Caki2 (cell line): Measurements from ENCODE around the gene PPP6R2. TPM values are rescaled to one million over a fixed set of nuclear protein-coding genes. Genes with fewer than 3 reads are reported as not detected.
A peak's percentile ranks its signal among the peaks of the same experiment; 100 is the strongest.
"Not testable (repeated sequence)": the region's sequence is repeated elsewhere in the genome, so short reads cannot be mapped to it uniquely, and the experiment has no call there.

ENCODE experiments used
- DNase-seq: peaks from one replicate; pipeline ENCODE4 v3.0.0-alpha.2; 2015; ENCODE audit warnings: low read depth
- in situ Hi-C: cut with HindIII; loops from 2 replicates; pipeline ENCODE4 v1.10.0; 2016; ENCODE audit warnings: low sequenced_read_pairs, low pct_unique_long_range_greater_than_20kb, mixed read lengths
- total RNA-seq: library from RNA; depleted of rRNA; stranded (reverse); fragments of >200 nt; shearing (Covaris generic); gene quantifications from 2 replicates; pipeline ENCODE4 v1.2.3, GENCODE V29; 2014; ENCODE audit warnings: low replicate concordance

The PPP6R2 gene
- total RNA-seq, 1 experiment from 2014 or later: 72.7 TPM

- in situ Hi-C loops: no loop called here
- no peak for DNase-seq
These were observed 15.5 kb upstream of the PPP6R2 start for GRCh38 chr22:50327711-50328019.

DNA sequence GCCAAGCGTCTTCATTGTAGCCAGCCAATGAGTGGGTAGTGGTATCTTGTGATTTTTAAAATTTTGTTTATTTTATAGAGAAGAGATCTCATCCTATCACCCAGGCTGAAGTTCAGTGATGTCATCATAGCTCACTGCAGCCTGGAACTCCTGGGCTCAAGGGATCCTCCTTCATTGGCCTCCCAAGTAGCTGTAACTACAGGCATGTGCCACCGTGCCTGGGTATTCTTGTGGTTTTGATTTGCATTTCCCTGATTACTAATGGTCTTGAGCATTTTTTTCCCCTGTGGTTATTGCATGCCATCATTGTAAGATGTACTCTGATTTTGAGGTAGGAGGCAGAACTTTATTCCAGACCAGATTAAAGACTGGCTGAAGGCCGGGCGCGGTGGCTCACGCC, 13.9 kb upstream of the PPP6R2 start:
- peak; percentile 46 for DNase-seq
- in situ Hi-C loops: no loop called here

- DNase-seq, in situ Hi-C loops: not testable (repeated sequence)
These were observed 8.7 kb upstream of the PPP6R2 start for GRCh38 chr22:50334433-50334832.

DNA sequence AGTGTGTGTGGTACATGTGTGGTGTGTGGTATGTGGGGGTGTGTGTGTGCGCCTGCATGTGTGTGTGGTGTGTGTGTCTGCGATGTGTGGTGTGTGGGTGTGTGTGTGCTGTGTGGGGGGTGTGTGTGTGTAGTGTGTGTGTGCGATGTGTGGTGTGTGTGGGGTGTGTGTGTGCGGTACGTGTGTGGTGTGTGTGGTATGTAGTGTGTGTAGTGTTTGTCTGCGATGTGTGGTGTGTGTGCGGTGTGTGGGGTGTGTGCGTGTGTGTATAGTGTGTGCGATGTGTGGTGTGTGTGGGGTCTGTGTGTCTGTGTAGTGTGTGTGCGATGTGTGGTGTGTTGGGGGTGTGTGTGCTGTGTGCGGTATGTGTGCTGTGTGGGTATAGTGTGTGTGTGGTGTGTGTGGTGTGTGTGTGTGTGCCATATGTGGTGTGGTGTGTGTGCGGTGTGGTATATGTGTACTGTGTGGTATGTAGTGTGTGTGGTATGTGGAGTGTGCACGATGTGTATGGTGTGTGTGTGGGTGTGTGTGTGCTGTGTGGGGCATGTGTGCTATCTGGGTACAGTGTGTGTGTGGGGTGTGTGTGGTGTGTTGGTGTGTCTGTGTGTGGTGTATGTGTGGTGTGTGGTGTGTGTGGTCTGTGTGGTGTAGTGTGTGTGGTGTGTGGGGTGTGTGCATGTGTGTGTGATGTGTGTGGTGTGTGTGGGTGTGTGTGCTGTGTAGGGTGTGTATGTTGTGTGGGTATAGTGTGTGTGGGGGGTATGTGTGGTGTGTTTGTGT, 5.7 kb upstream of the PPP6R2 start:
- in situ Hi-C loops: no loop called here
- DNase-seq: no peak

DNA sequence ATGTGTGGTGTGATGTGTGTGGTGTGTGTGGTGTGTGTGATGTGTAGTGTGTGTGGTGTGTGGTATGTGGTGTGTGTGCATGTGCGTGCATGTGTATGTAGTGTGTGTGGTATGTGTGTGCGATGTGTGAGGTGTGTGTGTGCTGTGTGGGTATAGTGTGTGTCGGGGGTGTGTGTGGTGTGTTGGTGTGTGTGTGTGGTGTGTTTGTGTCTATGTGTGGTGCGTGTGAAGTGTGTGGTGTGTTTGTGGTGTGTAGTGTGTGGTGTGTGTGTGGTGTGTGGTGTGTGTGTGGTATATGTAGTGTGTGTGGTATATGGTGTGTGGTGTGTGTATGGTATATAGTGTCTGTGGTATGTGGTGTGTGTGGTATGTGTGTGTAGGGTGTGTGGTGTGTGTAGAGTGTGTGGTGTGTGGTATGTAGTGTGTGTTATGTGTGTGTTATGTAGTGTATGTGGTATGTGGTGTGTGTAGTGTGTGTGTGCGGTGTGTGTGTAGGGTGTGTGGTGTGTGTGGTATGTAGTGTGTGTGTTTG, 5.0 kb upstream of the PPP6R2 start:
- no peak for DNase-seq
- in situ Hi-C loops: no loop called here

DNA sequence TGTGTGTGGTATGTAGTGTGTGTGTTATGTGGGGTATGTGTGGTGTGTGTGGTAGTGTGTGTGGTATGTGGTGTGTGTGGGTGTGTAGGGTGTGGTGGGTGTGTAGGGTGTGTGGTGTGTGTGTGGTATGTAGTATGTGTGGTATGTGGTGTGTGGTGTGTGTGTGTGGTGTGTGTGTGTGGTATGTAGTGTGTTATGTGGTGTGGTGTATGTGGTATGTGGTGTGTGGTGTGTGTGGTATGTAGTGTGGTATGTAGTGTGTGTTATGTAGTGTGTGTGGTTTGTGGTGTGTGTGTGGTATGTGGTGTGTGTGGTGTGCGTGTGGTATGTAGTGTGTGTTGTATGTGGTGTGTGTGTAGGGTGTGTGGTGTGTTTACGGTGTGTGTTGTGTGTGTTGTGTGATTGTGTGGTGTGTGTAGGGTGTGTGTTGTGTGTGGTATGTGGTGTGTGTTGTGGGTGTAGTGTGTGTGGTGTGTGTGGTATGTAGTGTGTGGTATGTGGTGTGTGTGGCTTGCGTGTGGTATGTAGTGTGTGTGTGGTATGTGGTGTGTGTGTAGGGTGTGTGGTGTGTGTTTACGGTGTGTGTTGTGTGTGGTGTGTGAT, 4.2 kb upstream of the PPP6R2 start:
- in situ Hi-C loops: no loop called here

DNA sequence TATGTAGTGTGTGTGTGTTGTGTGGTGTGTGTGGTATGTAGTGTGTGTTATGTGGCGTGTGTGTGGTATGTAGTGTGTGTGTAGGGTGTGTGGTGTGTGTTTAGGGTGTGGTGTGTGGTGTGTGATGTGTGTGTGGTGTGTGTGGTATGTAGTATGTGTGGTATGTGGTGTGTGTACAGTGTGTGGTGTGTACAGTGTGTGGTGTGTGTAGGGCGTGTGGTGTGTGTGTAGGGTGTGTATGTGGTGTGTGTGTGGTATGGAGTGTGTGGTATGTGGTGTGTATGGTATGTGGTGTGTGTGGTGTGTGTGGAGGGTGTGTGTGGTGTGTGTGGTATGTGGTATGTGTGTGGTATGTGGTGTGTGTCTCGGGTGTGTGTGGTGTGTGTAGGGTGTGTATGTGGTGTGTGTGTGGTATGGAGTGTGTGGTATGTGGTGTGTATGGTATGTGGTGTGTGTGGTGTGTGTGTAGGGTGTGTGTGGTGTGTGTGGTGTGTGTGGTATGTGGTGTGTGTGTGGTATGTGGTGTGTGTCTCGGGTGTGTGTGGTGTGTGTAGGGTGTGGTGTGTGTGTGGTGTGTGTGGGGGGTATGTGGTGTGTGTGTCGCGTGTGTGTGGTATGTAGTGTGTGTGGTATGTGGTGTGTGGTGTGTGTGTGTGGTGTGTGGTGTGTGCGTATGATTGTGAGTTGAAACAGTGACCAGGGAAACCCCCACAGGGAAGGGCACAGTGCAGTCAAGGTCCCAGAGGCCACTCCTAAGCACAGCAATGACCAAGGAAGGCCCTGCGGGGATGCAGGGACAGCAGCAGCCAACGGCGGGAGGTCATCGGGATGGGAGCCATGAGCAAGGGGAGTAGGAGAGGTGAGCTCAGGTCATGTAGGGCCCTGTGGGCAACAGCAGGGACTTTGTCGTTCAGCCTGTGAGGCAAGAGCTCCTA, 2.9 kb upstream of the PPP6R2 start:
- in situ Hi-C loops: no loop called here
- peak; percentile 51 for DNase-seq

More for the DNA sequence above, 4.2 kb upstream of the PPP6R2 start:
- DNase-seq: no peak

DNA sequence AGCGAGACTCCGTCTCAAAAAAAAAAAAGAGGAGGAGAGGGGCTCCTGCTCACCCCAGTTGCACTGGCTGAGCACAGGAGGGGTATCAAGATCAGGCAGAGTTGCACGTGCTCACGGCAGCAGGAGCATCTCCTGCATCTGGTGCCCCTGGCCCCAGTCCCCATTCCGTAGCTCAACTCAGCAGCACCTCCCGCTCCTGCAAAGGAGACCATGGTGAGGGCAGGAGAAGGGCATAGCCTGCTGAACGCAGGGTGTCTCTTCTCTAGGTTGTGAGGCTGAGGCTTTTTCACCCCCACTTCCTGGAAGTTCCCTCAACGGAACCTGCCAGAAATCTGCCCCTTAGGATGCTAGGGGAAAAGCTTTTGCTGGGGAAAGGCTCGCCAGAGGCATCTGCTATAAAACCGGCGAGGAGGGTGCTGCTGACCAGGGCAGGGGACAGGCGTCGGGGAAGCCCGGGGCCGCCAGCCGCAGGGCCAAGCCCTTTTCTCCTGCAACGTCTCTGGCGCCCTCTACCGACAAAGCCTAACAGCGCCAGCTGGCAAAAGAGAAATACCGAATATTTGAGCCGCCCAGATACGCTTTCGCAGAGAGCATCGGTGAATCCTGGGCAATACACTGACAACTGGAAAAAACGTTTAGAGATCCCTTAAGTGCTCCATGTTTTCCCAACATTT, 1.0 kb upstream of the PPP6R2 start:
- peak; percentile 90 for DNase-seq
- in situ Hi-C loops: no loop called here

GRCh38 chr22:50343541-50343935, 411 bp downstream of the PPP6R2 start:
- DNase-seq: no peak
- in situ Hi-C loops: no loop called here

DNA sequence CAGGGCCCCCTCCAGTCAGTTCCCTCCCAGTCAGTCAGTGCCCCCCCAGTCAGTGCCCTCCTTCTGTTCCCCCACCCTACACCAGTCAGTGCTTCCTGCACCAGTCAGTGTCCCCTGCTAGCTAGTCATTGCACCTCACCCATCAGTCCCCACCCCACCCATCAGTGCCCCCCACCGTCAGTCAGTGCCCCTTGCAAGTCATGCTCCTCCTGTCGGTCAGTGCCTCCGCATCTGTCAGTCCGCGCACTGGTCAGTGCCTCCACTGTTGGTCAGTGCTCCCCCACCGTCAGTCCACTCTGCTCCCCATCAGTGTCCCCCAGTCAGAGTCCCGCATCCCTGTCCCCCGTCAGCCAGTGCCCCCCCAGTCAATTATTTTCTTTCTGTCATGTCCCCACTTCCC, 3.3 kb downstream of the PPP6R2 start:
- DNase-seq: no peak
- in situ Hi-C loops: no loop called here

DNA sequence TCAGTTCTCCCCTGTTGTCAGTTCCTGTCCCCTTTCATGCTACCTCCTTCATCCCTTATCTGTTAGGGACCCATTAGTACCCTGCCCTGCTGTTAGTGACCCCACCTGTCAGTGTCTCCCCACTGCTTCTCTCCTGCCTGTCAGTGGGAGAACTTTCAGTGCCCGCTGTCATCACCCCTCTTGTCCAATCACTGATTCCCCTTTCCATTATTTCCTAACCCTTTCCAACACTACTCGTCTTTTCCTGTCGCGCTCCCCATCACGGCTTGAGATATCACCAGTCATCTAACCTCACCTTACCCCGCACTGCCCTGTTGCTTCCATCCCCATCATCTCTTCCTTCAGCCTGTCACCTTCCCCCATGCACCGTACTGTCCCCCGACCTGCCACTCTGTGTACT, 4.0 kb downstream of the PPP6R2 start:
- DNase-seq: no peak
- in situ Hi-C loops: no loop called here

DNA sequence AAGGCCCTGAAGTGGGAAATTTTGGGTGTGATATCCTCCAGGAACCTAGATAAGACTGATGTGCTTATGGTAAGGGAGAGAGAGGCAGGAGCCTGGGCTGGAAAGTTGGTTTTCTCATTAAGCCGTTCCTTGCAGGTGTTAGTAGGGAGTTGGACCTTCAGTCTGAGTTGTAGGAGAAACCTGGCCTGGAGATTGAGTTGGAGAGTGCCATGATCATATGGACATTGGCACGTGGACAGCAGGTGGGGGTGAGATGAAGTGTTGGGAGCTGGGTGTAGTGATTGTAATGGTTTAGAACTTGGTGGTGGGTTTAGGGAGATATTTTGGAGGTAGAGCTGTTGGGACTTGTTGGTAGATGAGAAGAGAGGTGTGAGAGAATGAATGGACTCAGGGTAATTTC, 4.9 kb downstream of the PPP6R2 start:
- DNase-seq: no peak
- in situ Hi-C loops: no loop called here

GRCh38 chr22:50356186-50356585, 13.1 kb downstream of the PPP6R2 start:
- in situ Hi-C loops: no loop called here

GRCh38 chr22:50357222-50357621, 14.1 kb downstream of the PPP6R2 start:
- in situ Hi-C loops: no loop called here
- DNase-seq: no peak

More at GRCh38 chr22:50356186-50356585, 13.1 kb downstream of the PPP6R2 start:
- no peak for DNase-seq

DNA sequence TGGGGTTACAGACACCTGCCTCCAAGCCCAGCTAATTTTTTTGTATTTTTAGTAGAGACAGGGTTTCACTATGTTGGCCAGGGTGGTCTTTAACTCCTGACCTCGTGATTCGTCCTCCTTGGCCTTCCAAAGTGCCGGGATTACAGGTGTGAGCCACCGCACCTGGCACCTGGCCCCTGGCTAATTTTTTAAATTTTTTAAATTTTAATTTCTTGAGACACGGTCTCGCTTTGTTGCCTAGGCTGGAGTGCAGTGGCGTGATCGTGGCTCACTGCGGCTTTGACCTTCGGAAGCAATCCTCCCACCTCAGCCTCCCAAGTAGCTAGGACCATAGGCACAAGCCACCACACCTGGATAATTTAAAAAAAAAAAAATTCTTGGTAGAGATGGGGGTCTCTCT, 14.6 kb downstream of the PPP6R2 start:
- in situ Hi-C loops: no loop called here
- DNase-seq: no peak

DNA sequence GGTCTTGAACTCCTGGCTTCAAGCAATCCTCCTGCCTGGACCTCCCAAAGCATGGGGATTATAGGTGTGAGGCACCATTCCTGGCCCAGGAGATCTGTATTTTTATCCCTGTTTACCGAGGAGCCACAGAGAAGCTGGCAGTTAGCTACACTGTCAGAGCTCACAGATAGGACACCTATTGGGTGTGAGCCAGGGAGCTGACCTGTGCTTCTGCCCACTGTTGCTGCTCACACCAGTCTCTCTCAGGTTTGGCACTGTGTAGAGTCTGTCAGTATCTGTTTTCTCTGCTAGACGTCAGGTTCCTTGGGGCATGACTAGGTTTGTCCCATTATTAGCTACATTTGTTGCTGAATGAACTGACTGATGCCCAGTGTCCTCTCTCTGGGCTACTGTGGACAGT, 17.5 kb downstream of the PPP6R2 start:
- DNase-seq: no peak
- in situ Hi-C loops: no loop called here

DNA sequence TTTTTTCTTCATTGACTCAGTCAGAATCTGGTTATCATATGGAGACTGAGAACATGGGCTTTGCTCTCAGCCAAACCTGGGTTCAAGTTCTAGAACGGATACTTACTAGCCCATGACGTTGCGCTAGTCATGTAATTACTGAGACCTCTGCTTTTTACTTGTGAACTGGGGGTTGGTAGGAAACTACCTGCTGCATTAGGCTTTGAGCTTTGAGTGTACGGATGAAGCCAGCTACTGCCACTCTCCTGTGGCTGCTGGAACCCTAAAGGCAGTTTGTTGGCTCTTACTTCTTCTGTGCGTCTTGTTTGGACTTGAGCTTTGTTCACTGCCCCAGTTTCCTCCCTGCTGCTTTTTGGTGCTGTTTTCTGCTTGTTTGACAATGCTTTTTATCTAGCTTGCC, 18.1 kb downstream of the PPP6R2 start:
- DNase-seq: no peak
- in situ Hi-C loops: no loop called here

GRCh38 chr22:50361688-50362087, 18.6 kb downstream of the PPP6R2 start:
- DNase-seq: no peak
- in situ Hi-C loops: no loop called here
